Retinal pigment epithelial cell (primary cell): Measurements from ENCODE around the gene BICDL1.

ENCODE experiments used
- DNase-seq: peaks from one replicate; pipeline ENCODE4 v3.0.0-alpha.2; 2010; ENCODE audit warnings: low read depth
- H3K4me3 ChIP-seq: 2 replicates; pipeline ENCODE4 v1.5.1; 2011; ENCODE audit warnings: mild to moderate bottlenecking, low read length, control low read depth, moderate library complexity
- CTCF ChIP-seq: conservative IDR thresholded peaks from 2 replicates; pipeline ENCODE4 v1.5.1; 2011; ENCODE audit warnings: low read depth, low read length, control low read depth, inconsistent platforms

The BICDL1 gene

DNA sequence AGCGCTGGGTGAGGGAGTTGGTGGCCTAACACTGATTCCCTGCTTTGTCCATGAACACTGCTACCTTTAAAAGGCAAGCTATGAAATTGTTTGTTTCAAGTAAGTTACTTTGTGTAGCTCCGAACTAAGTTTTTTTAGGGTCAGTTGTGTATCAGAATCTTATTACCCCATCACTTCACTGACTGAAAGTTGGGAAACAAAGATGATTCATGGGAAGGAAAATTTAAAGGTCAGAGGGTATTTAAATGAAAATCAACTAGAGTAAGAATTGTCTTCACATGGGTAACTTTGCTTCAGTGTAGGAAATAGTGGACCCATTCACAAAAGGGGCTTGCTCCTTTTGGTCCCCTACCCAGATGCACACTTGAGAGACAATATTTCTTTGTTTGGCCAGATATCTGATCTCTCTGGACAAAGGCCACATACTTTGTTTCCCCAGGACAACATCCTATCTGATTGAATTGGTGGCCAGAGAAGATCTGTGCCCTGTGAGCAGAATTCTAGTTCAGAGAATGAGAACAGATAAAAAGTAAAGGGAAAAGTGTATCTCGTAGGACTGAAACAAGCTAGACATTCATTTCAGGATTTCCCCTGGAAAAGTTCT lies 74.0 kb downstream of the BICDL1 start:
- TF ChIP-seq CTCF, result no peak
- no peak for DNase-seq
- H3K4me3 ChIP-seq, result no peak overlapping the region

DNA sequence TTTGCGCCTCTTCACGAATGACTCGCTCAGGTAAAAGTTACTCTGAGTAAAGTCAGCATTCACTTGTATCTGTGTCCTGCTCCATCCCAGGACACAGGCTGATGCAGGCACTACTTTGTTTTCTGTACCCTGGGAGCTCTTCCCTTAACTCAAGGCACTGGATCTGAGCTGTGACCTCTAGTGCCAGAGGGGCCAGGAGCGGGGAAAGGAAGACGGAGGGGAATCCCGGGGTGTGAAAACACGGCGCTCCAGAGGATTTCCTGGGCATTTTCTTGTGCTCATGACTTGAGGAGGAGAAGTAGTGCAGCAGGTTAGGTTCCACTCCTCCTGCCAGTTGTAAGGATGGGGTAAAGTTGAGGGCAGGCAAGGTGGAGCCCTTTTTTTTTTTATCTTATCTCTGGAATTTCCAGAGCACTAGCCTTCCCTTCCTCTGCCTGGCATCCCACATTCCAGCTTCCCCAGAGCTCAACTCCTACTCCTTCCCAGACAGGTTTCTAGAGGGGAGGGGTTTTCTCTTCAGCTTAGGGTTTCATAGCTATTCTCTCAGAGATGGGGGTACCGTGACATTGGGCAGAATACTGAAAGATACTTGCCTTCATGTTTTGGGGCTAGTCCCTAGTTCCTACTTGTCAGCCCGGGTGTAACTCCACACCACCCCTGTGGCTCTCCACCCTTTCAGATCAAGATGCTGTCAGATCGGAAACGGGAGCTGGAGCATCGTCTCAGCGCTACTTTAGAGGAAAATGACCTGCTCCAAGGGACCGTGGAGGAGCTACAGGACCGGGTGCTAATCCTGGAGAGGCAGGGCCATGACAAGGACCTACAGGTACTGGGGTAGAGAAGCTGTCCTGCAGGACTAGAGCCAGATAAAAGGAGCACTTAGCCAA lies 75.3 kb downstream of the BICDL1 start:
- no peak for TF ChIP-seq CTCF
- no peak for DNase-seq
- H3K4me3 ChIP-seq, result no peak overlapping the region

GRCh38 chr12:120065472-120065871 lies 76.4 kb downstream of the BICDL1 start:
- TF ChIP-seq CTCF, result no peak
- no peak overlapping the region for H3K4me3 ChIP-seq
- DNase-seq, result no peak

GRCh38 chr12:120066341-120066740 lies 77.3 kb downstream of the BICDL1 start:
- no peak for TF ChIP-seq CTCF
- DNase-seq, result no peak
- H3K4me3 ChIP-seq, result no peak overlapping the region

- no peak for TF ChIP-seq CTCF
- no peak for DNase-seq
Observed at GRCh38 chr12:120067084-120067869, 78.2 kb downstream of the BICDL1 start.

DNA sequence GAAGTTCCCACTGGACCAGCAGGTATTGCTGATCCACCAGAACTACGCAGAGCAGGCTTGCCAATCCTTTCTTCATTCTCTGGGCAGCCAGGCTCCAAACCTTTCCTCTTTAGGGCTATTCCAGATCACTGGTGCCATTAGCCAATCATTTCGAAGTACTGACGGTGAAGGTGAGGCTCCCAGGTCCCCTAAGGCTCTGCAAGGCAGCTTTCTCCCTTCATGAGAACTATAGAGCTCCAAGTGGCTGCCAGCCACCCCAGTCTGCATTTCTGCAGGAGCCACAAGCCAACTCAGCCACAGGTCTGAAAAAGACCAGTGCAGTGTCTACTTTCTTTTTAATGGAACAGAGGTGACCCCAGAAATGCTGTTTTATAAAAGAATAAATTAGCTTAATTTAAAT lies 78.9 kb downstream of the BICDL1 start:
- TF ChIP-seq CTCF, result no peak
- no peak for DNase-seq
- H3K4me3 ChIP-seq, result no peak overlapping the region

More at GRCh38 chr12:120067084-120067869, 78.2 kb downstream of the BICDL1 start:
- no peak overlapping the region for H3K4me3 ChIP-seq
